NOMO-1 treated with DMSO at 0.1 percent for 48 hours (cell line): ENCODE measurements around the gene ZNF684.
"Not testable (repeated sequence)": the region's sequence is repeated elsewhere in the genome, so short reads cannot be mapped to it uniquely, and the experiment has no call there.

ENCODE experiments used
- DNase-seq: peaks from one replicate; lab custom pipeline; 2025; ENCODE audit not compliant: unreplicated experiment; lab: John Stamatoyannopoulos, UW

The ZNF684 gene

DNA sequence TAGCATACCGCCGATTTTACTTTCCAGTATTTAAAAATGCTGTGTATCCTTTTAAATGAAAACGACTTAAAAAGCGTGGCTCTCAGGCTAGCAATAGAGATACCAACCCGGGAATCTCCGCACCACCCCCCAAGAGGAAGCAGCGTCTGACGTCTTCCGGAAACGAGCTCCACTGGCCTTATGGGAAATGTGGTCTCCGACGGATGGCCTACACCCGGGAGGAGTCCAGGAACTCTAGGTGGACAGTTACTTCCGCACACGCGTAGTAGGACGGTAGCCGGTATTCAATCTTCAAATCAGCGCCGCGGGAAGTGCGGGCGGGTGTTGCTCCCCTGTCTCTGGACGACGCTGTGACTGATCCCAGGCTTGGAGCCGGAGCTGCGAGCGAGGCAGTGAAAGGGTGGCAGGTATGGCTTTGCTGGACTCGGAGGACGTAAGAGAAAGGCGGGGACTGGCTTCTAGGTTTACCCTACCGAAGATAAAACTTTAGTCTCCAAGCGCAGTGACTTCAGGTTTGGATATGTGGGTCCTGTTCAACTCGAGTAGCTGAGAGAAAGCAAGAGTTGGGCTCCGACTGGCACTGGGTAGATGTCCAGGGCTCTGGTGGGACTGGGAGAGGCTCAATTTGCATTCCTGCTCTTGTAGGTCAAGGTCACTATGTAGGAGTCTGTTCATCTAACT lies at the start of gene ZNF684:
Gene ZNF684 (plus strand): TSS at position 257 of the 681 bp plus-strand sequence. CDS start 1,530 bp downstream, outside the sequence.
- DNase-seq: peak; percentile 95

DNA sequence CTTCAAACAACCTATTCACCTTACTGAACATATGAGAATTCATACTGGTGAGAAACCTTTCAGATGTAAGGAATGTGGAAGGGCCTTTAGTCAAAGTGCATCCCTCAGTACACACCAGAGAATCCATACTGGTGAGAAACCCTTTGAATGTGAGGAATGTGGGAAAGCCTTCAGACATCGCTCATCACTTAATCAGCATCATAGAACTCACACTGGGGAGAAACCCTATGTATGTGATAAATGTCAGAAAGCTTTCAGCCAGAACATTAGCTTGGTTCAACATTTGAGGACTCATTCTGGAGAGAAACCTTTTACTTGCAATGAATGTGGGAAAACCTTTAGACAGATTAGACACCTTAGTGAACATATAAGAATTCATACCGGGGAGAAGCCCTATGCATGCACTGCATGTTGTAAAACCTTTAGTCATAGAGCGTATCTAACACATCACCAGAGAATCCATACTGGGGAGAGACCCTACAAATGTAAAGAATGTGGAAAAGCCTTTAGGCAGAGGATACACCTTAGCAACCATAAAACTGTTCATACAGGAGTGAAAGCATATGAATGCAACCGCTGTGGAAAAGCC lies 36.0 kb upstream of the ZNF684 start:
- no peak for DNase-seq

DNA sequence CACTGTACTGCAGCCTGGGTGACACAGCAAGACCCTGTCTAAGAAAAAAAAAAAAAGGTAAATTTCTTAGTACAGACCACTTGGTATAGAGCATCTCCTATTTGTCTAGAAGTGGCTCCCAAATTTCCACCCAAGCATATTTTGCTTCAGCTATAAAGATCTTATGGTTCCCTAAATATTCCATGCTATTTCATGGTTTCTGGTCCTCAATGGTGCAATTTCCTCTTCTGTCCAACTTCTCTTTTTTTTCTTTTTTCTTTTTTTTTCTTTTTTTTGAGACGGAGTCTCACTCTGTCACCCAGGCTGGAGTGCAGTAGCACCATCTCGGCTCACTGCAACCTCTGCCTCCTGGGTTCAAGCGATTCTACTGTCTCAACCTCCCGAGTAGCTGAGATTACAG lies 28.8 kb upstream of the ZNF684 start:
- DNase-seq: peak; percentile 41

DNA sequence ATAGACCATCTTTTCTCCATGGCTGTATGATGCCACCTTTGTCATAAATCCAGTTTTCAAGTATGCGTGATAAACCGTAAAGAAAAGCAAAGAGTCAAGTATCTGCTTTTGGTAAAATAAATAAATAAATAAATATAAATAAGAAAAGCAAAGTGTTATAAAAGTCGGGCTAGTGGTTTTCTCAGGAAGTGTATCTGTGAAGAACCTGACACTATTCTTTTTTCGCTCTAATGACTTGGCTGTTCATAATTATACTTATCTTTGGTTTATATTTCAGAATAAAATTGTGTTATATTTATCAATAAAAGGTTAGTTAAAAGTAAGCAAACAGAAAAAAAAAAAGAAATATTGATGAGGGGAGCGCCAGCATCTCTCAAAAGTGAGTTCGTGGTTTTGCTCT lies 23.5 kb upstream of the ZNF684 start:
- DNase-seq: no peak

DNA sequence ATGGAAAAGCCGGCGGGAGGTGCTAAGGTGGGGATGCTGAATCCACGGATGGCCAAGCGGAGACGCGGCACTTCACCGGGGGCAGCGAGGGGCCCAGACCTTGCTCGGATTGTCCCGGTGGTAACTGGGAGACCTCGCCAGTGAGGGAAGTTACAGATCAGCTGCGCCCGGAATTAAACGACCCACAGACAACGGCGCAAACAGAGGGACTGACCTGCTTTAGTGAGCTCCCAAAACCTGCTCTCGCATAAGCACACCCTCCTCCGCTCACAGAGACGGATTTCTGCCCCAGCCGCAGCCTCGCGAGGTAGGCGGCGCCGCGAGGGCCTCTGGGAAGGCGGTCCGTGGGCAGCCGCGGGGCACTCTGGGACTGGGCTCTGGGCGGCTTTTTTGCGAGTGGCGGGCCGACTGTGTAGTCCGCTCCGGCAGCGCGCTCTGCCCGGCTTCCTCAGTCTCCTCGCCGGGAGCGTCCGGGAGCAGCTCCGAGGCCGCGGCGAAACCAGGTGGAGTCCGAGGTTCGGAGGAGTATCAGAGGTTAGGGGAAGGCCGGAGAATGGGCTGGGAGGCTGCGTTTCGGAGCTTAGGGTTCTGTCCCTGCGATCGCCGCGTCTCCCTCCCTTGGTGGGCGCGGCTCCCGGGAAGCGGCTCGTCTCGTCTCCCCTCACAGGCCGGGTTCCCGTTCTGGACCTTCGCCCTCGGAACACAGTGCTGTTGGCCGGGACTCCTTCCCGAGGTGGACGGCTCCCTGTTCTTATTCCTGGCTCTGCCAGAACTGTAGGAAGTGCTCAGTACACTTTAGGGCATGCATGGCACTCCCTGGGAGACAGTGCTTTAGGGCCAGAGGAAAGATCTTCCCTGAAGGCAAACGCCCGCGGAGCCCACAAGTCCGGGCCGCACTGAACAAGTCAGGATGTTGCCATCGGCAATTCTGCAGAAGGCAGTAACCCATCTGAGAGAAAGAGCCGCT lies 22.8 kb upstream of the ZNF684 start, which contains the start of gene EXO5:
Gene EXO5 (plus strand): TSS at position 393 of the 967 bp plus-strand sequence. CDS start 5,778 bp downstream, outside the sequence.
- peak; percentile 75 for DNase-seq

DNA sequence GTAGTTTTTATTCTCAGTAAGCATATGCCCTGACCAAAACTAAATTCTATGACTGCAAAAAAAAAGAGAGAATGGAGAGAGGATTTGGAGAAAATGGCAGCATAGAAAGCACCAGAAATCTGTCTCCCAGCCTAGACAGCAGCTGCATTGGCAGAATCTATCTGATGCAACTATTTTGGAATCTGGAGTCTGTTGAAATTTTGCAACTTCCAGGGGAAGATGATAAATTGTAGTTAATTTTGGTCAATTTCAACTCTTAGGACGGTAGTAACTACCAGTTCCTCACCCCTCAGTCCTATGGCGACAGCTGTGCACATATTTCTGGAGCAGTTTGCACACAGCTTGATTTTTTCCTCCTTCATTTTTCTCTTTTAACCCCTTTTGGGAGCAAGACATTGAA lies 11.9 kb upstream of the ZNF684 start:
- DNase-seq: peak; percentile 77

DNA sequence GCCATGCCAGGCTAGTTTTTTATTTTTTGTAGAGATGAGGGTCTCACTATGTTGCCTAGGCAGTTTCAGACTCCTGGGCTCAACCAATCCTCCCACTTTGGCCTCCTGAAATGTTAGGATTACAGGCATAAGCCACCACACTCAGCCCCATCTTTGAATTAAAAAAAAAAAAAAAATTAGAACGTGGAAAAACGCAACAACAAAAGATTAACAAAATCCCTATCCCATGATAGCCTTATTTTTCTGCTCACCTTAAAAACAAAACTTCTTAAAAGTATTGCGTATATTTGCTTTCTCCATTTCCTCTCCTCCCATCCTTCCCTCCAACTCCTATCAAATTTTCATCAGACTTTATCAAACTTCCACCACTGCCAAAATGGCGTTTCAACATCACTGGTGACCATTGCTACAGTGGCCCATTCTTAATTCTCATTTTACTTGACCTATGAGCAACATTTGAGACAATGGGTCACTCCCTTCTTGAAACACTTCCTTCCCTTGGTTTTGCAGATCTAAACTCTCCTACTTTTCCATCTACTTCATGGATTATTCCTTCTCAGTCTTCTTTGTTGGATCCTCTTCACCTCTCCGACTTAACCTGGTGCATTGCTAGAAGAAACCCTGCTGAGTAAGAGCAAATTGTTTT lies 579 bp upstream of the ZNF684 start:
- no peak for DNase-seq

DNA sequence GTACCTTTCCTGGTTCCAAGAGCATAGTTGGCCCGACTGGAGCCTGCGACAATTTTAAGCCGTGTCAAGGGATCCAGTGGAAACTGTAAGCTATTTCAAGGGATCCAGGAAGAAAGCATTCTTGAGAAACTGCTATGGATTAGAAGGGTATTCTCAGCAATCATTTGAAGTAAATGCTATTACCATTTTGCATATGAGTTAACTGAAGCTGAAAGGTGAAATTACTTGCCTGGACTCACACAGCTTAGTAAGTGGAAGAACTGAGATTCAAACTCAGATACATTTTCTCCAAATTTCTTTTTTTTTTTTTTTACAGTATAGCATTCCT lies 589 bp downstream of the ZNF684 start:
- DNase-seq: no peak

DNA sequence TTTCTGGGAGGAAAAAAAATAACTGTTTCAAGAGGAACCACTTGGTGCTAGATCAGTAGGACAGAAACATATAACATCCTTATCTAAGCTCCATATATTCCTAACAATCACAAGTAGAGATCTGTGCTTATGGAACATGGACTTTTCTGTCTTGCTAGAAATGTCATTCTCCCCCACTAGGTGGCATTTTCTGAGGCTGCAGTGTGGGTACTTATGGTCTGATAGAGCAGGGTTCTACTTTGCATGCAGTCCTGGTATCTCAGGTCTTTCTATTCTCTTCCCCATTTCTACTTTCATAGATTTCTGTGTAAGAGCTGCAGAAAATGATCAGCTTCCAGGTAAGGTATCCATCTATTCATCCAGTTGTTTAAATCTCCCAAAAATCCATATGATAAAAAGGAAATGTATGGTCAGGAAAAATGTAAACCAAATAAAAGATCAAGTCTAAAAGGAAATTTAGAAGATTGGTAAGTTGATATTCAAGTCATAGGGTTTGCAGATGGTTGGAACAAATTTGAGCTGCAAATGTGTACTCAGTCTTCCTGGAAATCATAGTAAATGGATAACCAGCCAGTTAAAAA lies 1.5 kb downstream of the ZNF684 start:
- peak; percentile 66 for DNase-seq

DNA sequence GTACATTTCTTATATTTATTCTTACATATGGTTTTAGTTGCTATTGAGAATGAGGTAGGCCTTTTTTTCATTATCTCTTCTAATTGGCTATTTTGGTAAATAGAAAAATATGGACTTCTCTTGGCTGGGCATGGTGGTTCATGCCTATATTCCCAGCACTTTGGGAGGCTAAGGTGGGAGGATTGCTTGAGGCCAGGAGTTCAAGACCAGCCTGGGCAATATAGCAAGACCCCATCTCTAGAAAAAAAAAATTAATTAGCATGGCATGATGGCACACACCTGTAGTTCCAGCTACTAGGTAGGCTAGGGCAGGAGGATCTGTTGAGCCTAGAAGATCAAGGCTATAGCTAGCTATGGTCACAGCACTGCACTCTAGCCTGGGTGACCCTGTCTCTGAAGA lies 3.2 kb downstream of the ZNF684 start:
- no peak for DNase-seq

DNA sequence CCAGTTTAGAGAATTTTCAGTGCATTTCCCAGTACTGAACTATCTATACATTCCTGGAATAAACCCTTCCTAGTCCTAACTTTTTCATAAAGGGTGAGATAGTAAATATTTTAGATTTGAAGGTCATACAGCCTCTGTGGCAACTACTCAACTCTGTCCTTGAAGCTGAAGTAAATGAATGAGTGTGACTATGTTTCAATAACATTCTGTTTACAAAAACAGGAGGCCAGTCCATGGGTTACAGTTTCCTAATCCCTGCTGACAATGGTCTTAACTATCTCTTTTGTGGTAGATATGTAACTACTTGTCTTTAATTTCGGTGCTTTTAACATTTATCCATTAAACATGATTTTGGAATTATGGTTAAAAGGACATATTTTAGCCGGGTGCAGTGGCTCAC lies 4.3 kb downstream of the ZNF684 start:
- no peak for DNase-seq

DNA sequence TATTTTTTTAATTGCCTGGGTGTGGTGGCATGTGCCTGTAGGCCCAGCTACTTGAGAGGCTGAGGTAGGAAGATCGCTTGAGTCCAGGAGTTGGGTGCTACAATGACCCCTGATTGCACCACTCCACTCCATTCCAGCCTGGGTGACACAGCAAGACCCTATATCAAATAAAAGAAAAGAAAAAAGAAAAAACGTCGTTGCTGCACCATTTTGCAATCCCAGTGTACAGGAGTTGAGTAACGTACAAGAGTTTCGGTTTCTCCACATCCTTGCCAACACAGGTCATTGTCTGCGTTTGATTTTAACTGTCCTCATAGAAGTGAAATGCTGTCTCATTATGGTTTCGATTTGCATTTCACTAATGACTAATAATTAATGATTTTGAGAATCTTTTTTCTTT lies 7.9 kb downstream of the ZNF684 start:
- peak; percentile 61 for DNase-seq

DNA sequence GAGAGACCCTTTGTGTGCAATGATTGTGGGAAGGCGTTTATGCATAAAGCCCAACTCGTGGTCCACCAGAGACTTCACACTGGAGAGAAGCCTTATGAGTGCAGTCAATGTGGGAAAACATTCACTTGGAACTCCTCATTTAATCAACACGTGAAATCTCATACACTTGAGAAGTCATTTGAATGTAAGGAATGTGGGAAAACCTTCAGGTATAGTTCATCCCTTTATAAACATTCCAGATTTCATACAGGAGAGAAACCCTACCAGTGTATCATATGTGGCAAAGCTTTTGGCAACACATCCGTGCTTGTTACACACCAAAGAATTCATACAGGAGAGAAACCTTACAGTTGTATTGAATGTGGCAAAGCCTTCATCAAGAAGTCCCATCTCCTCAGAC lies 15.5 kb downstream of the ZNF684 start:
- no peak for DNase-seq

DNA sequence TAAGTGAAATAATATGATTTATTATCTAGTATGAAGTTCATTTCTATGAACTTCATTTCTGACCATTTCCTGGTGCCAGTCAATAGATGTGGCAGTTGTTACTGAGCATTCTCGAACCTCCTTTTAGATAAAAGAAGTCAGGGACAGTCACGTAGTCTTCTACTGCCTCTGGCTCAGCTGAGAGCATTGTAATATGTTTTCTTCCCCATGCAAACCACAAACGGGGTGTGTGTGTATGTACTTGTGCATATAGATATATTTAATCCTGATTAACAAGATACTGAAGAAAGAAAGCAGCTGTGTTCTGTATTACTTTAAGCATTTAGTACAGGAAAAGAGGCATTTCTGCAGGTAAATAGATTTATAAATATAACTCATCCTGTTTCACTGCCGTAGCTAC lies 21.6 kb downstream of the ZNF684 start:
- DNase-seq: no peak

DNA sequence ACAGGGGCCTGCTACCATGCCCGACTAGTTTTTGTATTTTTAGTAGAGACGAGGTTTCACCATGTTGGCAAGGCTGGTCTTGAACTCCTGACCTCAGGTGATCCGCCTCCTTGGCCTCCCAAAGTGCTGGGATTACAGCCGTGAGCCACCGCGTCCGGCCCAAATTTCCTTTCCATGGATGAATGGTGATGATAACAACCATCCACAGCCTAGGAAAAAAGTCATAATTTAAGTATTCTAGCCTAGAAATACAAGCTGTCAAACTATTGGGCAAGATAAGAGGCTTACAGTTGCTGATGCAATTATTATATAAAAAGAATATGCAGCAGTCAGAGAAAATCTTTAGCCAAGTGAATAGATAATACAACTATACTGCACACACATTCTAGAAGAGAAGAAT lies 23.4 kb downstream of the ZNF684 start:
- DNase-seq: not testable (repeated sequence)

DNA sequence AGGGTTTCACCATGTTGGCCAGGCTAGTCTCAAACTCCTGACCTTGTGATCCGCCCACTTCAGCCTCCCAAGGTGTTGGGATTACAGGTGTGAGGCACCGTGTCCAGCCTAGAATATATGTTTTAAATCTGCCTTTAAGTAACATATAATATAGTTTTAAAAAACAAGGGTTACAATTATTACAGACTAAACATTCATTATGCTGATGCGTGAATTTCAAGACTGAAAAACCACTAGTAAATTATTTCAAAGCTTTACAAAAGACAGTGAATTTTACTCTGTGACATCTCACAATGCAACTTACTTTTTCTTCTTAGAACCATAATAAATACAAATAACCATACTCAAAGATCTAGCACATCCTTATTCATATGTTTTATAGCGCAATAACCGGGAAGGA lies 24.7 kb downstream of the ZNF684 start:
- no peak for DNase-seq

DNA sequence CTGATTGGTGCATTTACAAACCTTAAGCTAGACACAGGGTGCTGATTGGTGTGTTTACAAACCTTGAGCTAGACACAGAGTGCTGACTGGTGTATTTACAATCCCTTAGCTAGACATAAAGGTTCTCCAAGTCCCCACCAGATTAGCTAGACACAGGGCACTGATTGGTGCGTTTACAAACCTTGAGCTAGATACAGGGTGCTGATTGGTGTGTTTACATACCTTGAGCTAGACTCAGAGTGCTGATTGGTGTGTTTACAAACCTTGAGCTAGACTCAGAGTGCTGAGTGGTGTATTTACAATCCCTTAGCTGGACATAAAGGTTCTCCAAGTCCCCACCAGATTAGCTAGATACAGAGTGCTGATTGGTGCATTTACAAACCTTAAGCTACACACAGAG lies 26.8 kb downstream of the ZNF684 start:
- DNase-seq: not testable (repeated sequence)

DNA sequence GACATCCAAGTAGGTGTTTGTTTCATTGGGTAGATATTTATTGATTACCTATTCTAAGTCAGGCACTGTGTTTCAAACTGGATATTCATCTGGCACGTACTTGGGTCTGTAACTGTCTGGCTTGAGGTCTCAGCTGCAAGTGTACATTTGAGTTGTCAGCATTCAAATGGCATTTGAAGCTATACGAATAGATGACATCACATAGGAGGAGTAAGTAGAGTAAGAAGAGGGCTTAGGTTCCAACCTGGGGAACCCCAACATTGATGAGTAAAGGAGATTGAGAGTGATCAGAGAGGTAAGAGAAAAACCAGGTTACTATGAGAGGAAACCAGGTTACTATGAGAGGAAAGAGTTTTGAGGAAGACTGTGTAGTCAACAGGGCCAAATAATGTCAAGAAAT lies 30.7 kb downstream of the ZNF684 start:
- no peak for DNase-seq

DNA sequence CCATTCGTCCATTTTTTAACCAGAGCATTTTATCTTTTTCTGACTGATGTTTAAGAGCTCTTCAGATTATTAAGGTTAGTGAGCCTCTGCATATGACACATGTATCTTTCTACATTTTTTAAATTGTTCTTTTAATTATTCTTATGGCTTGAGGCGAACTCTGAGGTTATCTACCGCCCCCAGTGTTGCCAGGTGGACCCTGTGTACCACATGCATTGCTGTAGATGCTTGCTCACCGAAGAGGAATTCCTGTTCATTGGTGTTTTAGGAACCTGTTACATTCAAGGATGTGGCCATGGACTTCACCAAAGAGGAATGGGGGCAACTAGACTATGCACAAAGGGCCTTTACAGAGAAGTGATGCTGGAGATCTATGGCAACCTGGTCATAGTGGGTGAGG lies 31.8 kb downstream of the ZNF684 start:
- no peak for DNase-seq

DNA sequence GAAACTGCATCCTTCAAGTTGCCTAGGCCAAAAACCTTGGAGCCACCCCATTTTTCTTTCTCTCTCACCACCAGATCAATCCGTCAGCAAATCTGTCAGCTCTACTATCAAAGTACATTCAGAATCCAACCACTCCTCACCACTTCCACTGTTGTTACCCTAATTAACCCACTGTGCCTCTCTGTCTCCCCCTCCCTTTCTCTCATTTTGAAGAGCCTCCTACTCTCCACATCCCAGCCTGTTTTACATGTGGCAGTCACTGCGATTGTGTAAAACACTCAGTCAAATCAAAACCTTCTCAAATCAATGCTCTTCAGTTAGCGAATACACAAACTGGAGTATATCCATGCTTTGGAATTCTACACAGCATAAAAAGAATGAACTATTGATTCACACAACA lies 33.1 kb downstream of the ZNF684 start:
- no peak for DNase-seq

DNA sequence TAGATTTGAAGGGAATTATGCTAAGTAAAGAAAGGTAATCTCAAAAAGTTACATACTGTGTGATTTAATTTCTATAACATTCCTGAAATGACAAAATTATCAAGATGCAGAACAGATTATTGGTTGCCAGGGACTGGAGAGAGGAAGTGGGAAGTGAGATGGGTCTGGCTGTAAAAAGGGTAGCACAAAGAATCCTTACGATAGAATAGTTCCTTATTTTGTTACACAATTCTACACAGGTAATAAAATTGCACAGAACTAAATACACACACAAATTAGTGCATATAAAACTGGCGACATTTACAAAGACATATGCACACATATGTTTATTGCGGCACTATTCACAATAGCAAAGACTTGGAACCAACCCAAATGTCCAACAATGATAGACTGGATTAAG lies 33.5 kb downstream of the ZNF684 start:
- peak; percentile 1 for DNase-seq
